ENCODE results near the gene GRIN2A.

The GRIN2A gene

GRCh38 chr16:10027553-10027952 is 154.7 kb downstream of the GRIN2A start:
- DNase-seq = no peak

DNA sequence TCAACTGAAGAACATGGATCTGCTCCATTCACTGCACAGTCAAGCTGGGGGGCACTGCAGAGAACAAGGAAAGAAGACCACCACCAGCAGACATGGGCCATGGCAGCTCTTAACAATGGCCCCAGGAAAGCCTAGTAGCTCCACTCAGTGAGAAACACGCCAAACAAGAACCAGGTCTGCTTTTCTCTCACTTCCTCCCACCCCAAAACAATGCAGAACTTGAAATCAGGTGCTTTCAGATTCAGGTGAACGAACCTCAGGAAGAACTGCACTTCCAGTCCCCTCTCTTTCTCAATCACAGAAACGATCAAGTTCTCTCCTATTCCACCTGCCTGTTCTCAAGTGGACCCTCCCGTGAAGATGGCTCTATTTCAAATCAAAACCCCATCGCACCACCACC is 155.6 kb downstream of the GRIN2A start:
- DNase-seq = no peak

GRCh38 chr16:10022098-10022497 is 160.1 kb downstream of the GRIN2A start:
- no peak for DNase-seq

DNA sequence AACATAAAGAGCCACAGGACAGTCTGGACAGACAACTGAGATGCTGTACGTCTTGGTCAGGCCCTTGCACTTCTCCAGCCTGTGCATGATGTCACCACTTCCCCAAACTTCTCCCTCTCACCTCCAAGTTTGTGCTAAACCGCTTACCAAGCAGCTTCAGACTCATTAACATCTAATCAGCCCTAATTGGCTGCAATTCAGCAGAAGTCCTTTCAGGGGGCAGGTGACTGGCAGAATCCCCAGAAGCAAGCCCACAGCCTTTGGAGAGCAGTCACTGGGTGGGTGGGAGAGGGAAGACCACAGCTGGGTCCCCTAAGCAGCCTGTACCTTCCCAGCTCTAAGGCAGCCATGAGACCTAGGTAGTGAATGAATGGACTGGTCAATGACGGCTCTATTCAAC is 161.4 kb downstream of the GRIN2A start:
- no peak for DNase-seq

DNA sequence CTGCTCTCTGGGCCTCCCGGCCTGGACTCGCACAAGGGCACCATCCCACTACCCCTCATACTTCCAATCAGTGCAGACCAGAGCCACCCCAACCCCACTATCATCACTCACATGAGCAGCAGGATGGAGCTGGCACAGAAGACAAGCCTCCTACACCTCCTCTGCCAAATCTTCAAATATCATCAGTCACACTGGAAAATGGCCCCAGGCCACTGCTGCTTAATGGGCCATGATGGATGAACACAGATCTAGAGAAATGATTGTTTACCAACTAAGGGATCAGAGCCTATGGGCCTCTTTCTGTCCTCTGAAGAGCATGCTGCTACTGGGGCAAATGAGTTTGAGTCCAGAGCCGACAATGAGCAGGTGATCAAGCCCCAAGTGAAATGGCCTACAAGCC is 165.5 kb downstream of the GRIN2A start:
- no peak for DNase-seq

- no peak for DNase-seq
Measured at GRCh38 chr16:10015397-10015796, 166.8 kb downstream of the GRIN2A start.

GRCh38 chr16:10013774-10014173 is 168.5 kb downstream of the GRIN2A start:
- DNase-seq = no peak

GRCh38 chr16:10013364-10013763 is 168.9 kb downstream of the GRIN2A start:
- no peak for DNase-seq

DNA sequence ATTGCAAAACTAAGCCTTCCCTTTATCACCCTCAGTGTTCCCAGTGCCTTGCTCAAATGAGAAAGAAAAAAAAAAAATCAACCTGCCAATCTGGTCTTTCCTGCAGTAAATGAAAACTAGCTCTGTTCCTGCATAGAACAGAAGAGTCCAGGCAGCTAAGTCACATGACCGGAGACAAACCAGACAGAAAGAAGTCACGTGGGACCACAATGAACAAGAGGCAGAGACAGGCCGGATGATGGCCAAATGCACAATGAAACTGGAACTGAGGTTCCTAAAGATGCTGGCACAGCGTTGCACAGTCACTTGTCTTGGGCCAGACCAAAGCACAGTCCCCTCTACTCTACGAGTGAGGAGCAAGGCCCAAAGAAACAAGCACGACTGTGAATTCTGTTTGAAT is 172.5 kb downstream of the GRIN2A start:
- no peak for DNase-seq

- no peak for DNase-seq
Measured at GRCh38 chr16:10003486-10003885, 178.7 kb downstream of the GRIN2A start.

DNA sequence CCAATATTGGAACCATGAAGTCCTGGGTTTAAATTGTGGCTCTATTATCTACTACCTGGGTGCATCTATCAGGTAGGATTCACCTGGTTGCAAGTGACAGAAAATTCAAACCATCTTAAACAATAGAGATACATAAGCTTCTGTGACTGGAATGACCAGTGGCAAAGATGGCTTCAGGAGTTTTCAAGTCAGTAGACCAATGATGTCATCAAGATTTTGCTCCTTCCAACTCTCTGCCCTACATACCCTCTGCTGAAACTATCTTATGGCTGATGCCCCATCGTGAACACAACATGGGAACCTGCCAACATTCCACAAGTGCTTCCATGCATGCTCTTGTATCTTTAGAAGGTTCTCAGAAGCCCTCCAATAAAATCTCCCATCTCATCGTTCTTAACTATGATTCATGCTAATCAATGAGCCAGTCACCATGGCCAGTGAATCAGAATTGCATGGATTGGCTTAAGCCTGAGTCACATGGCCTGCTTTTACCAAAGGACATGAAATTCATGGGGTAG is 180.9 kb downstream of the GRIN2A start:
- DNase-seq = no peak

- no peak for DNase-seq
Measured at GRCh38 chr16:9996221-9996620, 186.0 kb downstream of the GRIN2A start.

GRCh38 chr16:9992441-9992840 is 189.8 kb downstream of the GRIN2A start:
- no peak for DNase-seq

DNA sequence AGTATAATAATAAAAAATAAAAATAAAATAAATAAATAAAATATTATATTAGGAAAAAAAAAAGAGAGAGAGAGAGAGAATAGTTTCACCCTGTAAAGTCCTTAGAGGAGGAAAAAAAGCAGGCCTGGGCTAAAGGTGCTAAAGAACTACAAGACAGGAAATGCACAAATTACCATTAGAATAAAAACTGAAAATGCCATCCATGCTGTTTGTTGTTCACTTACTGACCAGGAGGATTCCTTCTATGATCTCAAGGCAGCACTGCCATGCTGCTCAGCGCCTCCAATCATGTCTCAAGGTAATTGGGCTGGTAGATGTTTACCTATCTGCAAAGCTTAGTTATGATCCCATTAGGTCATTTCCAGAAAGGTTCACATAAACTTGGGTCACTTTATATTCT is 201.2 kb downstream of the GRIN2A start:
- no peak for DNase-seq

DNA sequence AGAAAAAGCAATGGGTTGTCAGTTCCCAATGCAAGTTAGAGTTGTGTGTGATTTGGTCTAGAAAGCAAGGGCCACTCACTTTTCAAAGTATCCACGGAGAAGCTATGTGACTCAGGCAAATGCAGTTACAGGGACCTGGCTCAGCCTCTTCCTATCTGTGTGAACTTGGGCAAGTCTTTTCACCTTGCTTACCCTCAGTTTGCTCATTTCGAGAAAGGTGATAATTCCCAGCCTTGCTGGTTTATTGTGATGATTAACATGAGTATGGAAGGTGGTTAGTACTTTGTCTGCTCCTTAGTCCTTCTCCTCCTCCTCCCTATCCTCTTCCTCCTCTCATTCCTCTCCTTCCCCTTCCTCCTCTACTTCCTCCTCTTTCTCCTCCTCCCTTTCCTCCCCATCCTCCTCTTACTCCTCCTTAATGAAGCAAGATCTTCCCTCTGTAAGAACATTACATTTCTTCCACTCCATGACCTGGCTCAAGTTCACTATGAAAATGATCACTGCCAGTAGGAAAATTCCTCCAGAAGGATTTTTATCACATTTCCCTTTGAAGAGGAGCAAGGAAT is 204.0 kb downstream of the GRIN2A start:
- DNase-seq = no peak

GRCh38 chr16:9977333-9977897 is 204.8 kb downstream of the GRIN2A start:
- no peak for DNase-seq

- DNase-seq = no peak
Measured at GRCh38 chr16:9976601-9977000, 205.6 kb downstream of the GRIN2A start.

DNA sequence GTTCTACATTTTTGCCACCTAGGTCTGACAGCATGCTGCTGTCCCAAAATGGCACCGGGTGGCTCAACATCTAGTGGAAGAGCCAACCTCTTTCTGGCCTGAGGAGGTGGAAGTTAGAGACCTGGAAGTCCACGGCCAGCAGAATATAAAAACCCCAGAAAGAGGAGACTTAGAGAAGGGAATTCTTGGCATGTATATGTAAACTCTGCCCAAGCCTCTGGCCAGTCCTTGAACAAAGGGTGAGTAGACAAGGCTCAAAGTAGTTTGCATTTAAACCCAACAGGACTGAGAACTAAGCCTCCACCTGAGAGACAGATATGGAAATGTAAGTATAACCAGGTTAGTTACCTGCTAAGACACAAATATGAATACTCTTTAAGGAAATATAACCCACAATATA is 210.3 kb downstream of the GRIN2A start:
- DNase-seq = no peak

DNA sequence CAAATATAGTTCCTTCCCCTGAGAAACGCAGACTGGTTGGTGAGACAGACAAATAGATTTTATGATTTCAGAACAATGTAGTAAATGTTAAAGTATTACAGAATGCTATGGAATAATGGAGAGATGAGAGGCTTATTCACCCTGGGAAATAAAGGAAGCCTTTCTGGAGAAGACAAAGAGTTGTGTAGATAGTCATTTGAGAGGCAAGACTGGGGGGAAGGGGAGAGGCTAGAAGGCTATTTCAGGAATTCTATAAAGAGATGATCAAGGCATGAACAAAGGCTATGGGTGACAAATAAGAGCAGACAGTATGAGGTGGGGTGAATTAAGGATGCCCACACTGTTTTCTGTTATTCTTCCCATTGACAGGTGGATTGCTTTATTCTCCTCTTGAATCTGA is 211.4 kb downstream of the GRIN2A start:
- no peak for DNase-seq

- DNase-seq = no peak
Measured at GRCh38 chr16:9970244-9970643, 212.0 kb downstream of the GRIN2A start.

GRCh38 chr16:9969580-9969979 is 212.6 kb downstream of the GRIN2A start:
- DNase-seq = no peak

- peak in 1 of 5 experiments; percentile 1 for DNase-seq
Measured at GRCh38 chr16:9966569-9967157, 215.6 kb downstream of the GRIN2A start.

- DNase-seq = no peak
Measured at GRCh38 chr16:9965079-9965478, 217.1 kb downstream of the GRIN2A start.

DNA sequence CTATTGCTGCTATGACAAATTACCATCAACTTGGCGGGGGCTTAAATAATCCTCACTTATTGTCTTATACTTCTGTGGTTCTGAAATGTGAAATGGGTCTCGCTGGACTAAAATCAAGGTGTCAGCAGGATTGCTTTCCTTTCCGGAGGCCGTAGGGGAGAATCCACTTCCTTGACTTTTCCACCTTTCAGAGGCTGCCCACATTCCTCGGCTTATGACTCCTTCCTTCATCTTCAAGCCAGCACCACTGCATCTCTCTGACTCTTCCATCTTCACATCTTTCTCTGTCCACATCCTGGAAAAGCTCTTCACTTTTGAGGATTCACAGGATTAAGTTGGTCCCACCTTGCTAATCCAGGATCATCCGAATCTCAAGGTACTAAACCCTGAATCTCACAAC is 217.8 kb downstream of the GRIN2A start:
- no peak for DNase-seq

- DNase-seq = no peak
Measured at GRCh38 chr16:9957433-9957832, 224.8 kb downstream of the GRIN2A start.

Data from T-helper 2 cell (primary cell).